ENCODE results near the gene IFT122. TPM values are rescaled to one million over a fixed set of nuclear protein-coding genes. Genes with fewer than 3 reads are reported as not detected.
A peak's percentile ranks its signal among the peaks of the same experiment; 100 is the strongest.

IFT122 gene
- total RNA-seq, 1 donor from 2014 or later: 27.1 TPM

DNA sequence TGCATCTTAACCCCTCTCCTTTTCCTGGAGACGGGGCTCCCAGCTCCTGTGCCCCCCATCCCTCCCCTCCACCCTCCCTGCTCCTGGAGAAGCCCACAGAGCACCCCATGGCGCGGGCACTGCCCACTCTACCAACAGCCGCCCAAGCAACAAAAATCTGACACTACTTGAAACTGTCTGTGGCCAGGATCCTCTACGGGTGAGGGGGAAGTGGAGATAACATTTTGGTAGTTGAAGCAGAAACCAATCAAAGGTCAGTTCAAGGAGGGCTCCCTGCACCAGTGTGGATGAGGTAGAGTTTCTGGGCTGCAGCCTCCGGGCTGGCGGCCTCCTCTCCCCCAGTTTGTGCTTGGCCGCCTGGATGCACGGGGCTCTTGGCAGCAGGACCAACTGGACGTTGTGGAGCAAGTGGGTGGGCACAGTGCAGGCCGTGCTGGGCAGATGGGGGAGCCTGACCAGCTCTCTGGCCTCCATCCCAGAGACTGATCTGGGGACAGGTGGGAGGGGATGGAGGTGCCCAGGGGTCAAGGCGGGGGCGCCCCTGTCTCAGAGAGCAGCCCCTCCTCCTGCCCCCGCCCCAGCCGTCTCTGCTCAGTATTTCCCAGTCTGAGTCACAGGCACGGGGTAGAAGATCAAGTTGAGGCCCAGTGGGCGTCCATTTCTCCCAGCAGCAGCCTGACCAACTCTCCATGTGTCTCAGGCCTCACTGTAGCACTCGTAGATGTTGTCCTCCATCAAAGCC lies 115.8 kb downstream of the IFT122 start:
- DNase-seq (ENCODE audit: low read depth in 2 of 2): no peak

DNA sequence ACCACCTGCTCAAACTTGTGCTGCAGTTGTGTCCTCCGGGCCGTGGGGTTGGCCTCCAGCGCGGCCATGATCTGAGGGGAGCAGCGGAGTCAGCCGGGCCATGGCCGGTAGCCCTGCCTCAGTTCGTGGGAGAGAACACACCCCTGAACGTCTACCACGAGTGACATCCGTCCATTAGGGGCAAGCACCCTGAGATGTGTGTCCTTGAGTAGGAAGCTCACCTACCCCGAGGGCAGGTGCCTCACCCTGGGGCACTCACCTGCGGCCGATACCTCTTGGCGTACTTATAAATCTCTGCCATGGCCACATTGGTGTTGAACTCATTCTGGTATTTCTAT lies 116.3 kb downstream of the IFT122 start:
- no peak for DNase-seq (ENCODE audit: low read depth in 2 of 2)

DNA sequence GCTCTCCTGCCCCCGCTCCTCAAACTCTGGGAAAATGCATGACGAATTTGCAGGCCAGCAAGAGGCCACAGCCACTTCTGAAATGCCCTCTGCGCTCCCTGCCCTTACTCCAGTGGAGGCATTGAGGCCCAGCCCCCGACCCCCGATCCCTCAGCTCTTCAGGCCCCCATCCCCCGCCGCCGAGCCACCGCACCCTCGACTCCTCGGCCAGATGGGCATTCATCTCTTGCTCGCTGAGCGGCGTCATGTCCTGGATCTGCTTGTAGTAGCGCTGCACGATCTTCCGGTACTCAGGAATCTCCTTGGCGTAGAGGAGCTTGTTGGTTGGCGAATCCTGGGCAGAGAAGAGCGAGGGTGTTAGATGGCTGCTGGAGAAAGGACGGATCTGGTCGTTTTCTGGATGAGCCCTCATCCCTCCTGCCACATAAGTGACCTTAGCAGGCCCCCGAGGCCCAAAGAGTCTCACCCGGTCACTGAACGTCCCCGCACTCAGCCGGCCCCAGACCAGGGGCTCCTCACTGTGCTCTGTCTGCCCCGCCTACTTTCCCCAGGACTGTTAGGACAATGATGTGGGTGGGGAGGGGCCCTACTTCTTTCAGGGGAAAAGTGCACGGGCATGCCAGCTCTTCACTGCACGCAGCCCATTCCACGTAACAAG lies 117.0 kb downstream of the IFT122 start:
- DNase-seq (ENCODE audit: low read depth in 2 of 2): no peak

DNA sequence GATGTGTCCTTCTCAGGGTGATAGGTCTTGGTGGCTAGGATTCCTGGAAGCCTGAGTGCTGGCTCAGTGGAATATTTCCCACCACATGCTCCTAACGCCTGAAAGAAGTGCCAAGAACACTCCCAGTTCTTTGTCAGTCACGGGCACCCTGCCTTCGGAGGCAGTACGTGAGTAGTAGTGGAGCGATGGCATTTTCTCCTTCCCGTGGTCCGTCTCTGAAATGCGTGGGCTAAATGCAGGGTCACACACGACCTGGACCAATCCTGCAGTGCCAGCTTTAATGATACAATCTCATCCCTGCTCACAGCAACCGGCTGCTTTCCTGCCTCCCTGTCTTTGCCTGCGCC lies 117.5 kb downstream of the IFT122 start:
- no peak for DNase-seq (ENCODE audit: low read depth in 2 of 2)

DNA sequence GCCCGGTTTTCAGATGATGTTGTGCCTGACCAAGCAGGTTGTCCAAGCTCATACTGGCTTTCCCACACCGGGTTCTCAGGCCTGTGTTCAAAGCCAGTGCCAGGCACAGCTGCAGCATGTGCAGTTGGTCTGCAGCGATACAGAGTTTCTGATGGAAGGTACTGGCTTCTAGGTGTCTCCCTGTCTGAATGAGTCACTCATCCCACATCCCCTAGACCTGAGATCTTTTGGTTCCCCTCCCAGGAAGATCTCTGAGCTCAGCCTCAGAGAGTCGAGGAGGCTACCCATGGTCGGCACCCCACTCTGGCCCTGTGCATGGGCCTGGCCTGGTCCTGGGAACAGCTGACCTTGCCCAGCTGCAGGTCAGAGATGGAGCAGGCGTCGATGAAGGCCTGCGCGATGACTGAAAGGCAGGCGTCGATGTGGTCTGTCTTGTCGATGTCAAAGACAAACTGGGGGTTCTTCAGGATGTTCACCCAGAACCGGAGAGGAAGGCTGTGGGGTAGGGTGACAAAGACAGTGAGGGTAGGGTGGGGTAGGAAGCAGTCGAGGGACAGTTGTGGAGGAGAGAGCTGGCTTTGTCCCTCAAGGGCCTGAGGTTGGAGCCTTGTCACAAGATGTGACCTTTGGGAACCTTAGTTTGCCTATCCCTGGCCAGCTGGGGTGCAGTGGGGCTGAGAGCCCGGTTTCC lies 118.2 kb downstream of the IFT122 start:
- DNase-seq (ENCODE audit: low read depth in 2 of 2): no peak

DNA sequence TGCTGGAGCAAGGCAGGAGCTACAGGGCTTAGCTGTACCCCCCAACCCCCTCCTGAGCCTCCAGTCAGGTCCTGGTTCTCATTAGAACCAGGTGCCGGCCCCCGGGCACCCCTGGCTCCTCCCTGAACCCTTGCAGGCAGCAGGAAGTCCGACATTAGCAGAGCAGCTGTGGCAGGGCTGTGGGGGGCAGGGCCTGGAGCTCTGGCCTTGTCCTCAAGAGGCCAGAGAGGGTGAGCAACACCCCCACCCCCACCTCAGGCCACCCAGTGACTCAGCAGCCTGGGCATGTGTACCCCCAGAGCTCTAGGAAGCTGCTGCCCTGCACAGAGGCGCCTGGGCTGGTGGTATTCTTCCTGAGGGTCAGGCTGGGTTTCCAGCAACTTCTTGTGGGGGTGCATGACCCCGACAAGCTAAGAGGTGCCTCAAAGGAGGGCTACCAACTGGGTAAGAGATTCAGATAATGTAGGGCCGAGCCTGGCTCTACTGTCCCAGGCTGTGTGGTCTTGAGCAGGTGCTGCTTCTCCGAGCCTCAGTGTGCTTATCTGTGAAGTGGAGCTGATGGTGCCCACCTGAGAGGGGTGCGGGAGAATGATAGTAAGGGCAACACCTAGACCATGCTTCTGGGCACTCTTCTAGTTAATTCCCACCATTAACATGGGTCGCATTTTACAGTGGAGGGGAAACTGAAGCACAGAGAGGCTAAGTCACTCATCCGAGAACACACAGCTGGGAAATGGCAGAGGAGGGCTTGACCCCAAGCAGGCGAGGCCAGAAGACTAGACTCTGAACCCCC lies 118.9 kb downstream of the IFT122 start:
- DNase-seq (ENCODE audit: low read depth in 2 of 2): peak in 1 of 2 donors; percentile 47

DNA sequence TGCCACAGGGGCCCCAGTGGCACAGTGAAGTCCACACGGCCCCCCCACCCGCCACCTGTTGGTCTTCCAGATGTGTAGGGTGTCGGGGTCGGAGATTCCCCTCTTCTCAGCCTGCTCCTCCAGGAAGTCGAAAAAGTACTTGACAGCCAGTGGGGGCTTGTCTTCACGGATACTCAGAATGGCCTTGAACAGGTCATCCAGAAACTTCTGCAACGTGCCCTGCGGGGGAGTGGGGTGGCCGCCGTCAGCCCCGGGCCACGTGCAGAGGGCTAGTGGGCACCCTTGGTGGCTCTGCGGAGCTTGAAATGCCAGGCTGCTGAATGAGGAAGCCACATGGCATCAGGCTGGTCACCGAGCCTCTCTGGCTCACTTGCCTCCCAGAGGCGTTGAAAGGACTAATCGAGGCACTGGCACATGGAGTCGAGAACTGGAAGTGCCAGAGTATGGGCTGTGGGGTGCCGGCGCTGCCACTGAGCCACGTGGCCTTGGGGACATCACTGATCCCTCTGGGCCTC lies 119.6 kb downstream of the IFT122 start:
- no peak for DNase-seq (ENCODE audit: low read depth in 2 of 2)

DNA sequence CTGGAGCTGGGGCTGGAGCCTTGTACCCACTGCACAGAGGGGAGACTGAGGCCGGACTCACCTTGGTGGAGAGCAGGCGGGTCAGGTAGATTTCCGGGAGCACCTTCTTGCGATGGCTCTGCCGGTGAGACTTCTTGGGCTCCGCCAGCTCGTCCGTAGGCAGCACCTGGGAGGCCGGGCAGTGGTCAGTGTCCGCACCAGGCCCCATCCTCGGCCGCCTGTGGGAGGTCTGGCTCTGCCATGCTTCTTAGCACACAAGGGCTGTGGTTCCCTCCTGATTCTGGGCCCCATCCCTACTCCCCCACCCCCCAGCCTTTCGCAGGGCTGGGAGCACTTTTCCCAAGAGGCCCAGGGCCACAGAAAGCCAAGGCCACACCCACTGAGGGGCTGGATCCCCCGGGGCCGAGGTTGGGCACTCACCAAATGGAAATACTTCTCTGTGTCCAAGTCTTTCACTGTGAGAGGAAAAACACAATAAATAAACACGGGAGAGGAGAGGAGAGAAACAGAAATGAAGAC lies 120.3 kb downstream of the IFT122 start:
- no peak for DNase-seq (ENCODE audit: low read depth in 2 of 2)

DNA sequence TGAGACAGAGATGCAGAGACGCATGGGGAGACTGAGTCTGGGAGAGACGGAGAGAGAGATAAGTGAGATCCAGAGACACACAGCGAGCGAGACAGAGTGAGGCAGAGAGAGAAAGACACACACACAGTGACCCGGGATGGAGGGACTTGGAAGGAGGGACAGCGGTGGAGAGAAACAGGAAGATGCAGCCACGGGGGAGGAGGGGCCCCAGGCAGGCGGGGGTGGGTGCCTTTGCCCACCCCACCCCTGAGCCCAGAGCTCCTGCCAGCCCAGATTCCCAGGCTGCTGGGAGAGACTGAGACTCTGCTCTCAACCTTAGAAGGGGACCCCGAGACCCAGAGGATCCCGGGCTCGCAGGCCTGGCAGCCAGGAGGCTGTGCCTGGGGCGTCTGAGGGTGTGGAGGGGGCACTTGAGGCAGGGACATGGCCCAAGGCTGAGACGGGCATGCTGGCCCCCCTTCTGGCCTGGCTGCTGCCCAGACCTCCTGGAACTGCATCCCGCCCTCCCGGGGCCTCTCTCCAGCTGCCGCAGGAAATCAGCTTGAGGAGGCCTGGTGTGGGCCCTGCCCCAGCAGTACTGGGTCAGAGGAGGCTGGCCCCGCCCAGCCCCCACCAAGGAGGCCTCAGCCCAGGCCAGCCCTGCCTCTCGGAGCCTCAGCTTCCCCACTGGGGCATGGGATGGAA lies 121.0 kb downstream of the IFT122 start:
- DNase-seq (ENCODE audit: low read depth in 2 of 2): peak in 1 of 2 donors; percentile 60

DNA sequence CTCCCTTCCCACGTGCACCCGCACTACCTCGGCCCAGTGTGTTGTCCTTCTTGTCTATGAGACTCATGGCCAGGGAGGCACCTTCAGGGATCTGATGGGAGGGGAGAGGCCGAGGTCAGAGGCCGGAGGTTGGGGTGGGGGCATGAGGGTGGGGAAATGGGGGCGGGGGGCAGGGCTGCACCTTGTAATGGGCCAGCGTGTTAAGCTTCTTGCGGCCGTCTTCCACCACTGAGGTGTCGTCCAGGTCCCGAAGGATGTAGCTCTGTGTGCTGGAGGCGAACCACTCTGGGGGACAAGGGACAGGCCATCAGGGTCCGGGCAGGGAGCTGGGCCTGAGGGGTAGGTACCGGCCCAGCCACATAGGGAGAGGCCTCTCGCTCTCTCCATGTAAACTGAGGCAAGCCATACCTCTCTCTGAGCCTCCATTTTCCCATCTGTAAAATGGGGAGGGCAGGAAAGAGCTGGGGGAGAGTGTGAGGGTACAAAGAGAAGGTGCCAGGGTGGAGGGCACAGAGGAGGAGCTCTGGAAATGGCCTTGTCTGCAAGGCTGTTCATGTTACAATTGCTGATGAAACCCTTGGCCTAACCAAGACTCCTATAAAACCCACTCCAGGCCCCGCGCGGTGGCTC lies 121.7 kb downstream of the IFT122 start:
- no peak for DNase-seq (ENCODE audit: low read depth in 2 of 2)

DNA sequence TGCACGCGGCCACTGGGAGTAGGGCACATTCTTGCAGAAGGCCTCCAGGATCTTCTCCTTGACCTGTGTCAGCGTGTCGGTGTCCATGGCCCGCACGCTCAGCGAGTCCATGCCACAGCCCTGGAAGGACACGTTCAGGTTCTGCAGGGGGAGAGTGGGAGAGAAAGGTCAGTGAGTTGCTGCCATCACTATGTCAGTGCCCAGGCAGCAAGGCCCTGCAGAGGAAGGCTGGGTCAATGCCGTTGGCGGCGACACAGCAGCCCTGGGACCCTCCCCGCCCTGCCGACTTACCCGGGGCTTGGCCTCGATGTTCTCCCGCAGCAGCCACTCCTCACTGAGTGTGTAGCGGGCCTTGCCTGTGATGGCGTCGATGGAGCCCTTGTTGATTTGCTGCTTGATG lies 122.8 kb downstream of the IFT122 start:
- no peak for DNase-seq (ENCODE audit: low read depth in 2 of 2)

DNA sequence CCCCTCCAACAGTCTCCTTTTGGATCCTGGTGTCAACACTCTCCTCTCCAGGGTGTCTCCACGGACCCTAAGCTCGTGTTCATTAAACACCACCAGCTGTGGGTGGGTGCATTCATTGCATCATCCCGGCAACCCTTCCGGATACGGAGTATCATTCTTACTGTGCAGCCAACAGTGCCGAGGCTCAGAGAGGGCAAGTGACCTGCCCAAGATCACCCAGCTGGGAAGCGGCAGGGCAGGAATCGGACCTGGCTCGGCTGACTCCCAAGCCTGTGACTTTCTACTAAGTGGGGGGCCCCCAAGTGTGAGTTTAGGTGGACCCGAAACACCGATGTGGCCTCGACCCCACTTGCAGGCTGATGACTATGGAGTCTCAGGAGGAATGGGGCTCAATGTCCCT lies 123.3 kb downstream of the IFT122 start:
- DNase-seq (ENCODE audit: low read depth in 2 of 2): no peak

DNA sequence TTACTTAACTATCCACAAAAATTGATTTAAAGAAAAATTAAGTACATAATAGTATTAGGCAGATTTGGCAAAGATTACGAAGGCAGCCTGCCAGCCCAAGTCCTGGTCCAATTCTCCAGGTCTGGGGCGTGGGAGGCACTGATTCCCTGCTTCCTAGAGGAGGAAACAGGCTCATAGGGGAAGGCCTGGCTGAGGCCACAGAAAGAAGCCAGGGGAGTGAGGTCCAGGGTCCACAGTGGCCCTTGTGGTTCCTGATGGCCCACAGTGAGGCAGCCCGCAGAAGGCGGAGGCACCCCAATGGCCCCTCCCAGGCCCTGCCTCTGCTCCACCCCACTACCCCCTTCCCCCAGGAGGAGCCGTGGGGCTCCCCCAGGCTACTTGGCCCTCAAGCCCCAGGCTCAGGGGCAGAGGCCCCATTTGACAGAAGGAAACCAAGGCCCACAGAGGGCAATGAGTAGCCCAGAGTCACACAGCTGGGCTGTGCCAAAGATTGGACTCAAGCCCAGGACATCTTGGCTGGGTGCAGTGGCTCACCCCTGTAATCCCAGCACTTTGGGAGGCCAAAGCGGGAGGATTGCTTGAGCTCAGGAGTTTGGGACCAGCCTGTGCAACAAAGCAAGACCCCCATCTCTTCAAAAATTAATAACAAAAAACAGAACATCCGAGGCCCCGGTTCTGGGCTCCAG lies 124.0 kb downstream of the IFT122 start:
- no peak for DNase-seq (ENCODE audit: low read depth in 2 of 2)

DNA sequence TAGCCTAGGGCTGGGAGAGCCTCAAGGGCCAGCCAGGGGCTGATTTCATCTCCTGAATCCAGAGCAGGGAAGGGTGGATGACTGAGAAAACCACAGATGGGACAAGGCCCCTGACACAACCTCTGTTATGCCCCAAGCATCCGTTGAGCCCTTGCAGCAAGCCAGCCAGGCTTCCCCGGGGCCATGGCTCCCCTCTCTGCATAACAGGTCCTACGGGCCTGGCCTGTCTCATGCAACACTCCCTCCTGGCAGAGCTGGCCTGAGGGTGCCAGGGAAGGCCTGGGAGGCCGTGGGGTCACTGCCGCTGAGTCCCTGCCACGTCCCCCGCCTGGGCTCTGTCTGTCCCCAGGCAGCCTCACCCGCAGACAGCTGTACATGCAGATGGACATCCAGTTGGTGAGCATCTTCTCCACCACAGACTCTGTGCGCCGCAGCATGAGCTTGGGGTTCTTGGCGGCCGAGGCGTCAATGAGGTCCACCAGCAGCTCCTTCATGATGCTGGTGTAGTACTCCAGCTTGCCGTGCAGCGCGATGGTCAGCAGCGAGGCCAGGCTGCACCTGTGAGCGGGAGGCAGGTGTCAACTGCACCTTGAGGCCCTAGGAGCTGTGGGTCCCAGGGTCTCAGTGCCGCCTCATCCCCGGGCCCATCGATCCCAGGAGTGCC lies 125.1 kb downstream of the IFT122 start:
- DNase-seq (ENCODE audit: low read depth in 2 of 2): no peak

DNA sequence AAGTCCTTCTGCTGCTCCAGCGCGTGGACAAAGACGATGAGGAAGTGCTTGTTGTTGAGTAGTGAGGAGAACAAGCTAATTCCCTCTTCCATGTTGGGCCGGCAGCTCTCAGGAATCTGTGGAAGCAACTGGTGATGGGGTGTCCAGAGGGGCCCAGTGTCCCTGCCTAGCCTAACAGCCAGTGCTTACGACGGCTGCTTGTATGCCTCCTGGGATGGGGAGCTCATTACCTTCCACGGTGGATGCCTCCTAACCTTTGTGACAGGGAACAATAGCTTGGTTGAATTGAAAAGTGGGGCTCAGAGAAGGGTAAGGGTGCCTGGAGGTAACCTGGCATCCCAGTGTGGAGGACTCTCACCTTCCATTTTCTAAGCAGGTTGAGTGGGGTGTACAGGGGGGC lies 125.9 kb downstream of the IFT122 start:
- DNase-seq (ENCODE audit: low read depth in 2 of 2): no peak

DNA sequence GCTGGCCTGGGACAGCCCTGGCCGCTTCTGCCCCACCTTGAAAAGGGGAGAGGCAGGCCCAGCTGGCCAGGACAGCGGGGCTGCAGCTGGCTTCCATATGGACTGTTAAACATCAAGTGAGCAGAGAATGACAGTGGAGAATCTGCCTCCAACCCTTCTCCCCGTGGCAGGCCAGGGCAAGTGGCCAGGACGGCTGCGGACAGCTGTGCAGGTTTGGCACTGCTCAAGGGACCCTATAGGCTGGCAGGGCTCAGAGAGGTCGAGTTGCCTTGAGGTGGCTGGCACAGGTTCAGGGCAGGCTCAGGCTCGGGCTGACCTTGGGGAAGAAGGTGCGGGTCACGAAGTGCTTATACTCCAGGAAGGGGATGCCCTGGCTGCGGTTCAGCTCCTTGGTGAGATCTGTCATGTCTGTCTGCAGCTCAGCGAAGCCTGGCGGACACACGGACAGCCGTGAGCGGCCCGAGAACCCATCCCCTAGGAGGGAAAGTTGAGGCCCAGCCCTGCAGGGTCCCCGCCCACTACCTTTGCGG lies 127.2 kb downstream of the IFT122 start:
- no peak for DNase-seq (ENCODE audit: low read depth in 2 of 2)

DNA sequence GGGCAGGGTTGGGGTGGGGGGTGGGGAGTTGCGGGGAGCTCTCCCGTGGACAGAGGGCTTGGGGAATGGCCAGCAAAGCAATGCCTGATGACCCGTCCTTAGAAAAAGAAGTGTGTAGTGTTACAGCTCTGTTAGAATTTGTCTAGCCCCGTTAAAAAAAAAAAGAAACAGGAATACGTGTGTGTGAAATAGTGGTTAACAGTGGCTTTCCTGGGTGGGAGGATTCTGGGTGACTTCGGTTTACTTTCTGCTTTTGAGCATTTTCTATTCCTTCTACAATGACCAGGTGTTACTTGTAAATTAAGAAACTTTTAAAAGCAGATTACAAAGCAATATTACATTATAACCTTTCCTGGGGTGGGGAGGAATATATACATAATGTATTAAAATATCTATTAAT lies 127.9 kb downstream of the IFT122 start:
- no peak for DNase-seq (ENCODE audit: low read depth in 2 of 2)

DNA sequence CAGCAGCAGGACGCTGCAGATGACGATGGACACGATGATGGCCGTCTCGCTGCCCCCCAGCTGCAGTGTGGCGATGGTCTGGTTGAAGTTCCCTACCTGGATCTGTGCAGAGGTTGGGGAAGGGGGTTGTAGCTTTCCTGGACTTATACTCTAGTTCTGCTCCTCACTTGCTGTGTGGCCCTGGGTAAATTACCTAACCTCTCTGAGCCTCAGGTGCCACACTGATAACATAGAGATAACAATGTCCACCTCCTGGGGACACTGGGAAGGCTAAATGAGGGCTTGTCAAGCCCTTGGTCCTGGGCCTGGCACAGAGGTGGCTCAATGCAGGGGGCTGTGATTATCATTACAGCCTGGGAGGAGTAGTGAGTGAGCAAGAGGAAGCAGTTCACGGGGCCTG lies 129.8 kb downstream of the IFT122 start:
- DNase-seq (ENCODE audit: low read depth in 2 of 2): no peak

Measured in dermis microvascular lymphatic vessel endothelial cell (primary cell).